ENCODE results near the gene PSMB2.
"Not testable (repeated sequence)": the region's sequence is repeated elsewhere in the genome, so short reads cannot be mapped to it uniquely, and the experiment has no call there.

PSMB2 gene

DNA sequence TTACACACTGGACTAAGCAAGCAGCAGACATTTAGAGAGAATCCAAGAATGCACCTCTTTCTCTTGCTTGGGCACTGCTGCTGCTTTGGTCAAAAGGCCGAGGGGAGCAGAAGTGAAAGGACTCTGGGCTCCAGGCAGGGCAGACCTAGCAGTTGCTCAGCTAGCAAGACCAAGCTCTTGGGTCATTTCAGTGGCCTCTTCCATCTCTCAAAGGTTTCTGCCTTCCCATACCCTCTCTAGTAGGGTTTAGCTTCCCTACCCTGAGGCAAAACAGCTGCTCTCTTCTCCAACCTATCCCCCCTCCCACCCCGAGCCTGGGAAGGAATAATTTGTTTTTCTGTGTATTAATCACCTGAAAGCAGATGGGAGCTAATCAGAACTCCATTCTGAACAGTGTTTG is 42.4 kb downstream of the PSMB2 start:
- peaks cover 41% of the 10 kb centered on the region for H3K36me3 ChIP-seq (ENCODE audit: insufficient read depth, low read length)
- no peaks in the 10 kb centered on the region for H3K9me3 ChIP-seq (ENCODE audit: low read length)
- H3K4me3 ChIP-seq (ENCODE audit: low read length) = no peak overlapping the region
- no peak overlapping the region for H2AFZ ChIP-seq (ENCODE audit: low read depth, low read length)
- H3K4me1 ChIP-seq (ENCODE audit: insufficient read depth, low read length) = no peaks in the 10 kb centered on the region
- no peaks in the 10 kb centered on the region for H3K27me3 ChIP-seq (ENCODE audit: insufficient read depth, low read length)

DNA sequence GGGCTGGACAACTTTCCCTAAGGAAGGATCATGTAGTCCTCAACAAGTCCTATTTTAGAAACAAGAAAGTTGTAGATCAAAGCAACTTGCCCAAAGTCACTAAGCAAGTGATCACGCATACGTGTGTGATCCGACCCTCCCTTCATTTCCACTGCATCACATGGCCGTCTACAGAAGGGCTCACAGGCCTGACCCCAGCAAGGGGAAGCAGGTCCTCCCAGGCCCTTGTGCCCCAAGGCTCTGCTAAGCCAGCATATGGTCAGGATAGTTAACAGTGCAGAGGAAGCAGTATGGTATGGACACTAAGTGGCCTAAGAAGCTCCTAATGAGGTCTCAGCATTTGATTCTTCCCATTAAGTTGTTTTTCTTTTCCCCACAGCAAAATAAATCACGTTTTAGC is 43.5 kb downstream of the PSMB2 start:
- no peak overlapping the region for H2AFZ ChIP-seq (ENCODE audit: low read depth, low read length)
- H3K4me3 ChIP-seq (ENCODE audit: low read length) = no peak overlapping the region
- H3K4me1 ChIP-seq (ENCODE audit: insufficient read depth, low read length) = no peaks in the 10 kb centered on the region
- H3K27me3 ChIP-seq (ENCODE audit: insufficient read depth, low read length) = no peaks in the 10 kb centered on the region
- peaks cover 30% of the 10 kb centered on the region for H3K36me3 ChIP-seq (ENCODE audit: insufficient read depth, low read length)
- H3K9me3 ChIP-seq (ENCODE audit: low read length) = no peaks in the 10 kb centered on the region

DNA sequence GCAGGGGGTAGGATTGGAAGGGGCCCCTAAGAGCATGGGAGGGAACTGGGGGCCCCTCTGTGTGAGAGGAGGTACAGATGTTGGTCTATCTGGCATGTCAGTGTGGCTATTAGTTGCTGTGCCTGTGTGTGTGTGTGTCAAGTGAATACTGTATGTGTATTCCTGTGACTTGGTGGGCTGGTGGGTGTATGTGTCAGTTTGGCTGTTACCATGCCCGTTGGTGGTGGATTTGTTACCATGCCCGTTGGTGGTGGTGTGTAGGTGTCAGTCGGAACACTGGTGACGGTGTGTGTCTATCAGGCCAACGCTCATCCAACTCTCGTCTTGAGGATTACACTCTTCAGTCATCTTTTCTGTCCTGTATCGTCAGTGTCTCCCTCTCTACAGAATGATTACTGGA is 45.6 kb downstream of the PSMB2 start:
- H2AFZ ChIP-seq (ENCODE audit: low read depth, low read length) = no peak overlapping the region
- no peaks in the 10 kb centered on the region for H3K9me3 ChIP-seq (ENCODE audit: low read length)

DNA sequence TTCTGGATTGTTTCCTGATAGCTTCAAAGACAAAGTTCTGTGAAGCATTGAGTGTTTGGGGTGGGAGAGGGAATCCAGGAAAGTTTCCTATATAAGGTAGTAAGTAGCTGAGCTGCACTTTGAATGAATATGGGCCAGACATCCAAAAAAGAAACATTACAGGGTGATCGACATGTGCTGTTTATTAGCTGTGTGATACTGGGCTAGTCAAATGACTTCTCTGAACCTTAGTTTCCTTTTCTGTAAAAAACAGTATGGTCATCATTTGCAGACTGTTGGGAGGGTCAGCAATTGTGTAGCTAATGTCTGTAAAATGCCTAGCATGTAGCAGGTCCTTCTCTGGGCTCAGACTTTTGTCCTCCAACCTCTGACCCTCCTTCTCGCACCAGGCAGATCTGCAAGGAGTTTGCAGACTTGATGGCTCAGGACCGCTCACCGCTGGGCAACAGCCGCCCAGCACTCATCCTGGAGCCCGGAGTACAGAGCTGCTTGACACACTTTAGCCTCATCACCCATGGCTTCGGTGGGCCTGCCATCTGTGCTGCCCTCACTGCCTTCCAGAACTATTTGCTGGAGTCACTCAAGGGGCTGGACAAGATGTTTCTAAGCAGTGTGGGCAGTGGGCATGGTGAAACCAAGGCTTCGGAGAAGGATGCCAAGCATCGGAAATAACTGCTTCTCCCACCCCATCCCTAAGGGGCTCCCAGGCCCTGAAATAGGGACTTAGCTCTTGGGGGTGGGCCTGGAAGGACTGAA is 47.1 kb downstream of the PSMB2 start:
- no peaks in the 10 kb centered on the region for H3K9me3 ChIP-seq (ENCODE audit: low read length)
- H3K27me3 ChIP-seq (ENCODE audit: insufficient read depth, low read length) = no peaks in the 10 kb centered on the region
- peaks cover 2% of the 10 kb centered on the region for H3K36me3 ChIP-seq (ENCODE audit: insufficient read depth, low read length)
- no peaks in the 10 kb centered on the region for H3K4me1 ChIP-seq (ENCODE audit: insufficient read depth, low read length)
- no peak overlapping the region for H3K4me3 ChIP-seq (ENCODE audit: low read length)
- H2AFZ ChIP-seq (ENCODE audit: low read depth, low read length) = no peak overlapping the region

More for the DNA sequence above, 45.6 kb downstream of the PSMB2 start:
- H3K27me3 ChIP-seq (ENCODE audit: insufficient read depth, low read length) = no peaks in the 10 kb centered on the region
- no peak overlapping the region for H3K4me3 ChIP-seq (ENCODE audit: low read length)
- H3K36me3 ChIP-seq (ENCODE audit: insufficient read depth, low read length) = peaks cover 12% of the 10 kb centered on the region
- H3K4me1 ChIP-seq (ENCODE audit: insufficient read depth, low read length) = no peaks in the 10 kb centered on the region

DNA sequence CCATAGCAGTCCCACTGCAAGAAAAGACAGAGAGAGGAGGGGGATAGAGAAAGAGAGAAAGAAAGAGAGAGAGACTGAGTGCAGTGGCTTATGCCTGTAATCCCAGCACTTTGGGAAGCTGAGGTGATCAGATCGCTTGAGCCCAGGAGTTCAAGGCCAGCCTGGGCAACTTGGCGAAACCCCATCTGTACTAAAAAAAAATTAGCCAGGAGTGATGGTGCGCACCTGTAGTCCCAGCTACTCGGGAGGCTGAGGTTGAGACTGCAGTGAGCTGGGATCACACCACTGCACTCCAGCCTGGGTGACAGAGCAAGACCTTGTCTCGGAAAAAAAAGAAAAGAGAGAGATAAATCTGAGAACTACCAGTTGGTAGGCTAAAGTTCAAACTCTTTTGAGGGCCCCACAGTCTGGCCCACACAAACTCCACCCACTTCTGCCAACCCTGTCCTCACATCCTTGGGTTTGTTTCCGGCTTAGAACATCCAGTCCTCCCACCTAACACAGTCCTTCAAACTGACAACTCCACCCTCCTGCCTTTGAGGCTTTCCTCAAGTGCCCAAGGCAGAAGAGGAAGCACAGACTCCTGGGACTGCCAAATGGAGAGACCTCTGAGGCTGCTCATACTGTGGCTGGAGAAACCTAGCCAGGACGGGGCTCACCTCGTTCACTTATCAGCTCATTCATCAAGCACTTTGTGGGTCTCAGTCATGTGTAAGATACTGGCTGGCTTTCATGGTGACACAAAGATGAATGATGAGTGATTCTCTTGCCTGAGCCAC is 48.1 kb downstream of the PSMB2 start:
- Histone ChIP-seq H3K27me3 (ENCODE audit: insufficient read depth, low read length) (no peaks in the 10 kb centered on the region), H3K36me3 (ENCODE audit: insufficient read depth, low read length) (peaks cover 2% of the 10 kb centered on the region), H3K9me3 (ENCODE audit: low read length) (no peaks in the 10 kb centered on the region)

DNA sequence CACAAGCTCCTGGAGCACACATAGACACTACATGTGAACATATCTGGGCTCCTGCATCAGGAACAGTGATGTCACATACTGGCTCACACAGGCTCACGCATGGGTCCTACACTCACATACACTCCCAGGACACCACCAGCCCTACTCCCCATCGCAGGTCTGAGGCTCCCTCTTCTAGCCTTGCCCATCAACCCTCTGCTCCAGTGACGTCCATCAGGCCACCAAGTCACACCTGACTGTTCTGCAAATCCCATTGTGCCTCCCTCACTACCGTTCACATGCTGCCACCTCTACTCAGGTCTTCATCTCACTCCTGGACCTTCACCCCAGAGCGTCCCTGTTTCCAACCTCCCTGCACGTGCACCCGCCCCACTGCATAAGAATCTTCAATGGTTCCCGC is 50.1 kb downstream of the PSMB2 start:
- Histone ChIP-seq H2AFZ (ENCODE audit: low read depth, low read length) (no peak overlapping the region), H3K4me1 (ENCODE audit: insufficient read depth, low read length) (no peaks in the 10 kb centered on the region), H3K9me3 (ENCODE audit: low read length) (no peaks in the 10 kb centered on the region), H3K27me3 (ENCODE audit: insufficient read depth, low read length) (no peaks in the 10 kb centered on the region), H3K4me3 (ENCODE audit: low read length) (no peak overlapping the region), H3K36me3 (ENCODE audit: insufficient read depth, low read length) (peaks cover 2% of the 10 kb centered on the region)

More for the DNA sequence above, 48.1 kb downstream of the PSMB2 start:
- Histone ChIP-seq H3K4me1 (ENCODE audit: insufficient read depth, low read length) (no peaks in the 10 kb centered on the region), H3K4me3 (ENCODE audit: low read length) (no peak overlapping the region), H2AFZ (ENCODE audit: low read depth, low read length) (no peak overlapping the region)

DNA sequence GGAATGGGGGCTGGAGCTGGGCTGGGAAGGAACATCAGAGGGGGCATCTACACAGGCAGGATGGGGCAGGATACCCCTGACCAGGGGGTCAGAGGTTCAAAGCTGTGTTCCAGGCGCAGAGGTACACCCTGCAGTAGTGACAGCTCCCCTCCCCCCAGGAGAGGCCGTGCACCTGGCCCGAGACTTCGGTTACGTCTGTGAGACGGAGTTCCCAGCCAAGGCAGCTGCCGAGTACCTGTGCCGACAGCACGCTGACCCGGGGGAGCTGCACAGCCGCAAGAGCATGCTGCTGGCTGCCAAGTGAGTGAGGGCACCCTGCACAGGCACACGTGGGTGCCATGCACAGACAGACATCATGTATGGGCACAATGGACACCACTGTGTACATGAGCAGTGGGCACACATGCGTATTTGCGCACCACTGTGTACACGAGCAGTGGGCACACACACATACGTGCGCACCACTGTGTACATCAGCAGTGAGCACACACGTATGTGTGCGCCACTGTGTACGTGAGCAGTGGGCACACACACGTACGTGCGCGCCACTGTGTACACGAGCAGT is 50.8 kb downstream of the PSMB2 start:
- Histone ChIP-seq H2AFZ (ENCODE audit: low read depth, low read length) (no peak overlapping the region), H3K9me3 (ENCODE audit: low read length) (no peaks in the 10 kb centered on the region), H3K4me3 (ENCODE audit: low read length) (no peak overlapping the region), H3K36me3 (ENCODE audit: insufficient read depth, low read length) (no peaks in the 10 kb centered on the region), H3K4me1 (ENCODE audit: insufficient read depth, low read length) (no peaks in the 10 kb centered on the region), H3K27me3 (ENCODE audit: insufficient read depth, low read length) (no peaks in the 10 kb centered on the region)

DNA sequence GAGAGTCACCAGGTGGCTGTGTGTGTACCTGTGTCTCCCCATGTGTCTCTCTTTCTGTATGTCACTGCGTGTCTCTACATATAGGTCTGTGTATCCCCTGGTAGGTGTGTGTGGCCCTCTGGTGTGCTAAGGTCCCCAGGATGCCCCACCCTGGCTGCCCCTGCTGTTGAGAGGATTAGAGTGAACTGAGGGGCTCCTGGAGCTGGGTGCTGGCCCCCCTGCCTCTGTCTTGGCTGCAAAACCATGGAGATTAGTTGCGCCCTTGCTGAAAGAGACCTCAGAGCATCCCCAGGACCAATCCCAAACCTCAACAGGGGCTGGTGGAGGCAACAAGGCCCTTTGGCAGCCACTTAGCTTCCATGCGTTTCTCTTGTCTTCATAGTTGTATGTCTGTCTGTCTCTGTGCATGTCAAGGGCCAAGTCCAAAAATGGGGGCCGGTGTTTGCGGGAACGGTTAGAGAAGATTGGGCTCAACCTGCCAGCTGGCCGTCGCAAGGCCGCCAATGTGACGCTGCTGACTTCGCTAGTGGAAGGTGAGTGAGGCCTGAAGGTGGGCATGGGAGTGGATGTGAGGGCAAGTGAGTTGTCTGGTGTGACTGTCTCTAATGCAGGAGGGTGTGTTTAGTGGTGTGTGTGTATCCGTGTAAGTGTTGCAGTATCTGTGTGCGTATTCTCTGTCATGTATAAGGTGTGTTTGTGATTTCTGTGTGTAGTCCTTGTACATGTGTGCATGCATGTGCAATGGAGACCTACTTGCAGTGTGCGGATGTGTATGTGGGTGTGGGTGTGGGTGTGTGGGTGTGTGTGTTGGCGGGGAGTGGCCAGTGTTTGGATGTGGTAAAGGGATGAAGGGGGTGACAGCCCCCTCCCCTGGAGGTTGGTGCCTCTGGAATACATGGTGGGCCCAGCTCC is 51.6 kb downstream of the PSMB2 start:
- Histone ChIP-seq H3K27me3 (ENCODE audit: insufficient read depth, low read length) (no peaks in the 10 kb centered on the region), H3K9me3 (ENCODE audit: low read length) (no peaks in the 10 kb centered on the region), H3K4me3 (ENCODE audit: low read length) (no peak overlapping the region), H3K4me1 (ENCODE audit: insufficient read depth, low read length) (no peaks in the 10 kb centered on the region), H2AFZ (ENCODE audit: low read depth, low read length) (no peak overlapping the region), H3K36me3 (ENCODE audit: insufficient read depth, low read length) (no peaks in the 10 kb centered on the region)

DNA sequence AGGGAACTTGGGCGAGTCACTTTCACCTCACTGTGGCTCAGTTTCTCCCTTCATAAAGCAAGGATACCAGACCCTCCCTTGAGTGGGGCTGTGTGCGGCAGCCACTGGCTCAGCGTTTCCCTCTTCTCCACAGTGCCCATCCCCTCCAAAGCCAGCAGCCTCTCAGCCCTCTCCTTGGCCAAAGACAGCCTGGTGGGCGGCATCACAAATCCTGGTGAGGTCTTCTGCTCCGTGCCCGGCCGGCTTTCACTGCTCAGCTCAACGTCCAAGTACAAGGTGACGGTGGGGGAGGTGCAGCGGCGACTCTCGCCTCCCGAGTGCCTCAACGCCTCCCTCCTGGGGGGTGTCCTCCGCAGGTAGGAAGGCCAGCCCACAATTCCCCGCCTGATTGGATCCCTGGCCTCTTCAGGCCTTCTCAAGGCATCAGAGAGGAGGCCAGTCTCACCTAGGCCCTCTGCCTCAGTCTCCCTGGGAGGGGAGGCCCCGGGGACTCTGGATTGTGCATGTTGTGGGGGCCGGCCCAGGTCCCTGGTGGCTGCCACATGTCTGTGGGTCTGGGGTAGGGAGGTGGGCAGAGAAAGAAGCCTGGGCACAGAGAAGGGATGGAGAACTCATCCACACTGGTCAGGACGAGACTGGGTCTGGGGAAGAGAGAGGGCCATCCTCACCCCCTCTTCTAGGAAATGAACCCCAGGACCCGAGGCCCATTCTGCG is 53.0 kb downstream of the PSMB2 start:
- Histone ChIP-seq H3K9me3 (ENCODE audit: low read length) (no peaks in the 10 kb centered on the region), H3K4me3 (ENCODE audit: low read length) (no peak overlapping the region), H2AFZ (ENCODE audit: low read depth, low read length) (no peak overlapping the region), H3K4me1 (ENCODE audit: insufficient read depth, low read length) (no peaks in the 10 kb centered on the region), H3K27me3 (ENCODE audit: insufficient read depth, low read length) (no peaks in the 10 kb centered on the region), H3K36me3 (ENCODE audit: insufficient read depth, low read length) (no peaks in the 10 kb centered on the region)

DNA sequence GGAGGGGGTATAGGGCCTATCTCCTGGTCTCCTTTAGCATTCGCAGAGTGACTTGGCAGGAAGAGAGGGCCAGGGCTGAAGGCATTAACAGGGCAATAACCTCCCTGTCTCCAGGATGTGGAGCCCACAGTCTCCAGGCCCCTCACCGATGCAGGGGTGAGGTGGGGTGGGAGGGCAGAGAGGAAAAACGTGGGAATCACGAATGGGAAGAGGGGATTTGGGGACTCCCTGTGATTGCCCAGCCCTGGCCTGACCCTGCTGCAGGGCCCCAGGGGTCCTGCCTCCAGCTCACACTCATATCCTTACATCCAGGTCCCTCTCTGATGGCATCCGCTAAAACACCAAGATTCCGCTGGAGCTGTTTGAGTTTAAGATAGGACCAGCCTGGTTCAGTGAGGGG is 53.6 kb downstream of the PSMB2 start:
- no peaks in the 10 kb centered on the region for H3K9me3 ChIP-seq (ENCODE audit: low read length)
- no peak overlapping the region for H3K4me3 ChIP-seq (ENCODE audit: low read length)
- no peaks in the 10 kb centered on the region for H3K27me3 ChIP-seq (ENCODE audit: insufficient read depth, low read length)
- no peak overlapping the region for H2AFZ ChIP-seq (ENCODE audit: low read depth, low read length)
- H3K36me3 ChIP-seq (ENCODE audit: insufficient read depth, low read length) = no peaks in the 10 kb centered on the region
- H3K4me1 ChIP-seq (ENCODE audit: insufficient read depth, low read length) = no peaks in the 10 kb centered on the region

DNA sequence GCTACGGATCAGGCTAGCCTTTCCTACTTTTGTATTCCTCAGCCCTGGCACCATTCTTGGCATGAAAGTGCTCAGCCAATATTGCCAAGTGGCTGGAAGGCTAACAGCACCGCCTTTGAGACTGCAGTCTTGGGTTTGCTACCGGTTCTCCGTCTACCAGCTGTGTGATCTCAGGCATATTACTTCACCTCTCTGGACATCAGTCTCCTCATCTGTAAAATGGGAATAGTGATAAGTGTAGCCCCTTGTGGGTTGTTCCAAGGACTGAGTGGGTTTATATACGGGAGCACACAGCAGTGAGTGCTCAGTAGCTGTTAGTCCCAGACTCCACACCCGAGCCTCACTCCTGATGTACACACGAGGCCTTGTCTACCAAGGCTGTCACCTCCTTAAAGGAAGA is 54.5 kb downstream of the PSMB2 start:
- Histone ChIP-seq H3K4me1 (ENCODE audit: insufficient read depth, low read length) (no peaks in the 10 kb centered on the region), H3K9me3 (ENCODE audit: low read length) (no peaks in the 10 kb centered on the region), H3K27me3 (ENCODE audit: insufficient read depth, low read length) (no peaks in the 10 kb centered on the region), H3K4me3 (ENCODE audit: low read length) (no peak overlapping the region), H3K36me3 (ENCODE audit: insufficient read depth, low read length) (no peaks in the 10 kb centered on the region), H2AFZ (ENCODE audit: low read depth, low read length) (no peak overlapping the region)

DNA sequence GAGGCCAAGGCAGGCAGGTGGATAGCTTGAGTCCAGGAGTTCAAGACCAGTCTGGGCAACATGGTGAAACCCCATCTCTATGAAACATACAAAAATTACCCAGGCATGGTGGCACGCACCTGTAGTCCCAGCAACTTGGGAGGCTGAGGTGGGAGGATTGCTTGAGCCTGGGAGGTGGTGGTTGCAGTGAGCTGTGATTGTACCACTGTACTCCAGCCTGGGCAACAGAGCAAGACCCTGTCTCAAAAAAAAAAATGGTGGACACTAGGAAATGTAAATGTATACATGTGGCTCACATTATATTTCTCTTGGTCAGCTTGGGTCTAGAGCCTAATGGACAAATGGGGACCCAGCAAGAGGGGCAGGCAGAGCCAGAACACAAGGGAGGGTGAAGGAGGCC is 55.5 kb downstream of the PSMB2 start:
- not testable (repeated sequence) for H3K9me3 ChIP-seq (ENCODE audit: low read length); H3K36me3 ChIP-seq (ENCODE audit: insufficient read depth, low read length); H3K4me3 ChIP-seq (ENCODE audit: low read length); H3K4me1 ChIP-seq (ENCODE audit: insufficient read depth, low read length); H3K27me3 ChIP-seq (ENCODE audit: insufficient read depth, low read length); H2AFZ ChIP-seq (ENCODE audit: low read depth, low read length)
